Thyroid gland (tissue), 4 donors: ENCODE results near the gene MBNL2. TPM values are rescaled to one million over a fixed set of nuclear protein-coding genes. Genes with fewer than 3 reads are reported as not detected.

Experiments used
- DNase-seq, 2 donors: peaks; one replicate each; pipeline ENCODE4 v3.0.0-alpha.2; 2019
- H3K27ac ChIP-seq, 3 donors: fragments of 200-600 bp; sonication (generic); 1 replicate in 2 of 3; 2 replicates in 1 of 3; pipeline ENCODE4 v1.5.1; 2016 to 2019; ENCODE audit warnings: mild to moderate bottlenecking in 1 of 3, moderate library complexity in 1 of 3
- H3K27me3 ChIP-seq: fragments of 200-600 bp; sonication (generic); one replicate; pipeline ENCODE4 v1.5.1; 2019
- H3K36me3 ChIP-seq, 2 donors: fragments of 200-600 bp; sonication (generic); one replicate each; pipeline ENCODE4 v1.5.1; 2016 to 2019
- H3K4me1 ChIP-seq, 2 donors: fragments of 200-600 bp; sonication (generic); one replicate each; pipeline ENCODE4 v1.5.1; 2017 to 2019
- H3K4me3 ChIP-seq, 3 donors: fragments of 200-600 bp; sonication (generic); replicated peaks in 1 of 3; 1 replicate in 2 of 3; 2 replicates in 1 of 3; pipeline ENCODE4 v1.5.1; 2016; ENCODE audit warnings: mild to moderate bottlenecking in 1 of 3
- H3K9me3 ChIP-seq: fragments of 200-600 bp; sonication (generic); one replicate; pipeline ENCODE4 v1.5.1; 2017
- CTCF ChIP-seq, 6 experiments: fragments of 200-600 bp in 3 of 6; fragments of 450-650 bp in 3 of 6; sonication (generic) in 3 of 6; IDR thresholded peaks; one replicate each; pipeline ENCODE4 v1.5.1; 2016 to 2019; ENCODE audit warnings: antibody characterized with exemption in 6 of 6, mild to moderate bottlenecking in 2 of 6, inconsistent platforms in 1 of 6, moderate library complexity in 1 of 6
- POLR2A ChIP-seq, 2 donors: fragments of 450-650 bp; IDR thresholded peaks; one replicate each; pipeline ENCODE4 v1.6.1; 2017; ENCODE audit warnings: antibody characterized with exemption in 2 of 2, mild to moderate bottlenecking in 2 of 2, moderate library complexity in 1 of 2
- WGBS, 2 donors: methylation state at CpG; one replicate each; pipeline ENCODE4 v1.1.5; 2017; 5-methylcytosine and 5-hydroxymethylcytosine counted together
- intact Hi-C: fragments of 100-400 bp; cut with DNase I; formaldehyde crosslinking; loops from one replicate; pipeline ENCODE4 v1.15.1; 2023
- total RNA-seq, 4 donors: library from RNA; depleted of rRNA; stranded (reverse); fragments of >200 nt; gene quantifications; one replicate each; pipeline ENCODE4 v1.2.3, GENCODE V29; 2016

Gene MBNL2
- total RNA-seq, 4 donors from 2014 or later = 93.4 to 99.9 (median 98.3) TPM

- WGBS, 2 donors = 68 to 87% methylated on average over 5 of the region's 5 CpGs
- Histone ChIP-seq H3K36me3 (no peaks in the 10 kb centered on the region), H3K27me3 (no peaks in the 10 kb centered on the region), H3K4me1 (peaks cover 14 to 29% of the 10 kb centered on the region in 2 donors), H3K9me3 (no peaks in the 10 kb centered on the region), H3K27ac (no peak overlapping the region), H3K4me3 (no peak overlapping the region)
- no peak for DNase-seq
- TF ChIP-seq CTCF (IDR thresholded peaks at IDR 0.05) (no peak), POLR2A (IDR thresholded peaks at IDR 0.05) (no peak)
- intact Hi-C loops = no loop called here
These were observed 51.3 kb downstream of the MBNL2 start for GRCh38 chr13:97273341-97273831.

- DNase-seq = no peak
- WGBS, 2 donors = 70 to 77% methylated on average over 7 of the region's 7 CpGs
- Histone ChIP-seq H3K4me3 (no peak overlapping the region), H3K27ac (peak overlapping the region in 1 of 3 donors; percentile 8), H3K36me3 (no peaks in the 10 kb centered on the region), H3K27me3 (no peaks in the 10 kb centered on the region), H3K4me1 (peaks cover 19 to 23% of the 10 kb centered on the region in 2 donors), H3K9me3 (no peaks in the 10 kb centered on the region)
- TF ChIP-seq CTCF (IDR thresholded peaks at IDR 0.05) (no peak), POLR2A (IDR thresholded peaks at IDR 0.05) (no peak)
- intact Hi-C loops = no loop called here
These were observed 52.9 kb downstream of the MBNL2 start for GRCh38 chr13:97274829-97275649.

- Histone ChIP-seq H3K4me3 (no peak overlapping the region), H3K4me1 (peaks cover 19 to 23% of the 10 kb centered on the region in 2 donors), H3K27me3 (no peaks in the 10 kb centered on the region), H3K27ac (no peak overlapping the region), H3K36me3 (no peaks in the 10 kb centered on the region), H3K9me3 (no peaks in the 10 kb centered on the region)
- 84 to 85% methylated on average over 8 of the region's 8 CpGs for WGBS, 2 donors
- intact Hi-C loops = no loop called here
- TF ChIP-seq CTCF (IDR thresholded peaks at IDR 0.05) = no peak
- no peak for TF ChIP-seq POLR2A (IDR thresholded peaks at IDR 0.05)
- no peak for DNase-seq
These were observed 53.8 kb downstream of the MBNL2 start for GRCh38 chr13:97275776-97276501.

- no peak for DNase-seq
- 94 to 96% methylated on average over 2 of the region's 2 CpGs for WGBS, 2 donors
- no peak overlapping the region for H3K27ac ChIP-seq
- H3K36me3 ChIP-seq = no peaks in the 10 kb centered on the region
- H3K4me3 ChIP-seq = no peak overlapping the region
- intact Hi-C loops = no loop called here
- no peaks in the 10 kb centered on the region for H3K9me3 ChIP-seq
- H3K27me3 ChIP-seq = no peaks in the 10 kb centered on the region
- H3K4me1 ChIP-seq = peaks cover 19 to 23% of the 10 kb centered on the region in 2 donors
- TF ChIP-seq POLR2A (IDR thresholded peaks at IDR 0.05) (no peak), CTCF (IDR thresholded peaks at IDR 0.05) (no peak)
These were observed 54.7 kb downstream of the MBNL2 start for GRCh38 chr13:97276862-97277269.
